Putamen (tissue), 1 donor: Measurements from ENCODE around the gene SSBP3.
A peak's percentile ranks its signal among the peaks of the same experiment; 100 is the strongest.
"Not testable (repeated sequence)": the region's sequence is repeated elsewhere in the genome, so short reads cannot be mapped to it uniquely, and the experiment has no call there.

ENCODE experiments used
- DNase-seq: peaks from one replicate; pipeline ENCODE4 v3.0.0-alpha.2; 2016; ENCODE audit warnings: low spot score

Gene SSBP3

DNA sequence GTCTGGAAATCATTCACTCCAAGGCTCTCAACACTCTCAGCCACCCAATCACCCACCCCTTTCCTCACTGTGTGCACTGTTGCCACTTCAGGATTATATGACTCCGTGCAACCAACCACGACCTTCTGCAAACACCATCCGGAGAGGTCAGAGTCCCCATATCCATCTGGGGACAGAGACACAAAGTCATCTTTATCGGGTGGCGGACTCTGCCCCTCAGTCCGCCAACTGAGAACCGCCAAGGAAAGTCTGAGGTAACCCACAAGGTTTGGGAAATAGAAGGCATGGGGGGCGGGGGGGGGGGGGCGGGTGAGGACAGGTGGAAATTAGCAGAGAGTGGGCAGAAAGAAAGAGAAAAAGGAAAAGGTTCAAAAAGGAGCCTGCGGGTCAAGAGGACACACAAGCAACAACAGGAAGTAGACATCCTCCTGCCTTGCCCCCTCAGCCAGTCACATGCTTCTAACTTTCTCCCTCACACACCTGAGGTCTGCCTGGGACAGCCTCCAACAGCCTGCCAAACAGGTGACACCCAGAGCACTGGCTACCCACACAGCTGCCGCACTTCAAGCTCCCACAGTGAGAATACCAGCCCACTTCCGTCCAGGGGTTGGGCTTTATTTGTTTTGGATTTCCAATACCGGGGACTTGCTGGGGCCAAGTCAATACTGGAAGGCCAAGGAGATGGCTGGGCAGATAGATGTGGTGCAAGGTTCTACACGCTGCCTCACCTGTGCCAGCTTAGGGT, 58.1 kb downstream of the SSBP3 start:
- DNase-seq: no peak

DNA sequence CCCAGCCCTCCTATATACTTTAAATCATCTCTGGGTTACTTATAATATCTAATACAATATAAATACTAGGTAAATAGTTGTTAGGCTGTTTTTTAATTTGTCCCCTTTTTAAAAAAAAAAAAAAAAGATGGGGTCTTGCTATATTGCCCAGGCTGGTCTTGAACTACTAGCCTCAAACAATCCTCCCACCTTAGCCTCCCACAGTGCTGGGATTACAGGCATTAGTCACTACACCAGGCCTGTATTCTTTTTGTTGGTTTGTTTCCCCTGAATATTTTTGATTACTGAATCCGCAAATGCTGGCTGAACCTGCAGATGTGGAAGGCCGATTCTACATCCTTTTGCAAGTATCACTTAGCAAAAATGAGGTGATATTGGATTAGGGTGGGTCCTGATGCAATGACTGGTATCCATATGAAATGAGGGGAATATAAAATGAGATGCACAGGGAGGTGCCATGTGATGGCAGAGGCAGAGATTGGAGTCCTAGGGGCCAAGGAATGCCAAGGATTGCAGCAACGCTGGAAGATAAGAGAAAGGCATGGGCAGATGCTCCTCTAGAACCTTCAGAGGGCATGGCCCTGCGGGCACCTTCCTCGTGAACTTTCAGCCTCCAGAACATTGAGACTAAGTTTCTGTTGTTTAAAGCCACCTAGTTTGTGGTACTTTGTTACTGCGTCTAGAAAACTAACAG, 58.8 kb downstream of the SSBP3 start:
- DNase-seq: no peak

DNA sequence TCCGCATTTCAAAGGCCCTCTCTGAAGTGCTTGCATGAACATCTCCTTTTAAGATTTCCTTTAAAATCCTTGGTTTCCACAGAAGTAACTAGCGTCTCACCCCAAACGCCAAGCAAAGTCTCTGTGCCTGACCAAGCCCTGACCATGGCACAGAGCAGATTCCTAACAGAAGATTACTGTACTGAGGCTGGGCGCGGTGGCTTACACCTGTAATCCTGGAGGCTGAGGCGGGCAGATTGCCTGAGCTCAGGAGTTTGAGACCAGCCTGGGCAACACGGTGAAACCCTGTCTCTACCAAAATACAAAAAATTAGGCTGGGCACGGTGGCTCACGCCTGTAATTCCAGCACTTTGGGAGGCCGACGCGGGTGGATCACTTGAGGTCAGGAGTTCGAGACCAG, 60.6 kb downstream of the SSBP3 start:
- not testable (repeated sequence) for DNase-seq

DNA sequence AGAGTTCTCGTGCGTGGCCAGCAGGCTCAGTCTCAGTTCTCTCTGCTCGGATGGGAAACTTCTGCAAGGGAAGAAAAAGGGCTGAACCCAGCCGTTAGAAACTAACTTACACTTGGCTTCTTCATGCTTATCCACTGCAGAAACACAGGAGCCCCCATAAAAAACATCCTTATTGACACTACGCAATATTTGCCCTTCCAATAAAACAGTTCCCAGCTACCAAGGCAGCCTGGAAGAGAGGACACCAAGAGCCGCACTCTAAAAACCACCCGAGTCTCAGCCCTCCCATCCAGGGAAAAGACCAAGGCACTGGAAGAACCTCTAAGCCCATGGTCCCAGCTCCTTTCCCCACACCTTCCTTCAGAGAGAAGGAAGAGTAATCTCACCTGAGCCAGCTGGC, 61.1 kb downstream of the SSBP3 start:
- no peak for DNase-seq

DNA sequence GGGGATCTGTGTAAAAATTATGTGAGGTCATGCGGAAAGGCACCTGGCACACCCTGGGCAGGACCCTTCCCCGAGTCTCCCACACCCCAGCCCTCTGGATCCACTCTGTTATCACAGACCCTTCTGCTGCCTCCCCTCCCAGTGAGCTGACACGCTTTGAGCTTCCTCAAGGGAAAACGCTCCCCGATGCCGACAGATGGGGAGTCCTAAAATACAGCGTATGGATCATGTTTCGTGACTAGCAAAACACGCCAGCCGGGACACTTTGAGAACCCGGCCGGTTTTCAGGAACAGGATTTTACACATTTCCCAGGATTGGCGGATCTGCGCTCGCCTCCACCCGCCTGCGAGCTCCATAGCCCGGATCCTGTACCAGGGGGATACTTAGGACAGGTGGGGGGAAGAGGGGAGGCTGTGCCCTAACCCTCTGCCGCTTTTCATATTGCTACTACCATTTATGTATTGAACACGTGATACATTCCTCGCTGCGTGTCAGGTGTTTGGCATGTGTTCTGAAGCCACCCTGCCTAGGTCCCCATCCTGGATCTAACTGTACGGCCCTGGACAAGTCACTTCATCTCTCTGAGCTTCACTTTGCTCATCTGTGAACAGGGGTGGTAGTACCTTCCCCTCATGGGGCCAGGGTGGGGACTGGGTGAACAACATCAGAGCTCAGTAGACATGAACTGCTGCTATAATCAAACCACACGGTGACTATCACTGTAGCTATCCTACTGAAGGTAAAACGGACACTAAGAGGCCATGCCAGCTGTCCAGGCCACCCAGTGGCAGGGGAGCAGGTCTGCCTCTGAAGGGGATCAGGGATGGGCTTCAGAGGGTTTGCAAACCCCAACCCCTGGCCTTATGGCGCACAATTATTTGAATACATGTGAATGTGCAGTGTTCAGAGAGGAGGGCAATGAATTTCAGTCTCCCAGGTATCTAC, 63.2 kb downstream of the SSBP3 start:
- no peak for DNase-seq

DNA sequence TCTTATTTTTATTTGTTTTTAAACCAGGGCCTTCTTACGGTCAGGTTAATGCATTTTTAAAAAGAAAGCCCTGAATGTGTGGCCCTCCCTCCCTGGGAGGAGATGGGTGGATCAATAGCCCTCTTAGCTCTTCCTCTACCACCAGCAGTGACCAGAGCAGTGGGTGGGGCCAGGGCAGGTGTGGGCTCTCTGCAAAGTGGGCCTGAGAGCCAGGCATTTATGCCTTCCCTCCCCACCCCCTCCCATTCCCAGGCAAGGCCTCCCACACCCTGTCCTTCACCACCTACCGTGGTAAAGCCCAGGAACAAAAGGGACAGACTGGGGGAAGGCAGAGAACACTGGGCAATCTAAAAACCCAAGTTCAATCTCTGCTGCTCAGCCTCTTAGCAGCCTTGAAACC, 63.9 kb downstream of the SSBP3 start:
- no peak for DNase-seq

DNA sequence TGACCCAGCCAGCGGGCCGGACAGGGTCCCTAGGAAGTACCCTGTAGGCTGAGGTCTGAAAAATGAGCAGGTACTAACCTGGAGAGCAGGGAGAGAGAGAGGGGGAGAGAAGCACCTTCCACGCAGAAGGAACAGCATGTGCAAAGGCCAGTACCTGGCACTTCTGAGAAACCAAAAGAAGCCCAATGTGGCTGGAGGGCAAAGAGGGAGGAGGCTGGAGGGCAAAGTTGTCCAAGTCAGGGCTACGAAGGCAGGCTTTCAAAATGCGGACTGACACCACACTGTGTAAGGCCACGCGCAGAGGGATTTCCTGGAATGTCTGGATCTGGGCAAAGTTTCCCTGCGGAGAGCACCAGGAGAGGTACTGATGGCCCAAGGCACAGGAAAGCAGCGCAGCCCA, 64.4 kb downstream of the SSBP3 start:
- DNase-seq: no peak

DNA sequence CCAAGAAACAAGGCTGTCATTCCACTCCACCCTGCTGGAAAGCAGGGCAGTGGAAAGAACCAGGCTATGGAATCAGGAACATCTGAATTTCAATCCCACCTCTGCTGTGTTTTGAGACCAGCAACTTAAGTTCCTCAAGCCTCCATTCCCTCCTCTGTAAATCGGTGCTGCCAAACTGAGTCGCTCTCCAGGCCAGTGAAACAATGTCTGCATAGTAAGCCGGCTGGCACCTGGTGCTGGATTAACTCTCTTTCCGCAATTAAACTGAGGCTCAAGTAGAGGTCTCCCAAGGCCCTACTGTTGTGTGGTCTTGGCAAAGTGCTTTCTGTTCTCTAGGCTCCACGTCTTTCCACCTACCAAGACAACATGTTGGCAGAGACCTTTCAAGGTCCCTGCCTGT, 65.3 kb downstream of the SSBP3 start:
- DNase-seq: no peak

DNA sequence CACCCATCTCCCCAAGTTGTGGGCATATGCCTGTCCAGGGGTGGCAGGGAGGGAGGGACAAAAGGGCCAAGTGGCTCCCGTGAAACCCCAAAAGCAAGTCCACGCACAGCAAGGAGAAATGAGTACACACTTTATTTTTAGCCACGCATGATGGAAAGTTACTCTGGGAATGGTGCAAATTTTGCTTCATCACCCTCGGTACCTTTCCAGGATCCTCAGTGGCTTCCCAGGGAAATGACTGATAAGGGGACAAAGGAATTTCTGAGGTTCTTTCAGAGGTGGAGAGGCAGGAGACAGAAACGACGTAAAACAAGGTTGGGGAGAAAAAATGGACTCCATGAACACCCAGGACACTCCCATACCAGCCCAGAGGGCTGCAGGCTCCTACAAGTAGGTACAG, 65.8 kb downstream of the SSBP3 start:
- no peak for DNase-seq

DNA sequence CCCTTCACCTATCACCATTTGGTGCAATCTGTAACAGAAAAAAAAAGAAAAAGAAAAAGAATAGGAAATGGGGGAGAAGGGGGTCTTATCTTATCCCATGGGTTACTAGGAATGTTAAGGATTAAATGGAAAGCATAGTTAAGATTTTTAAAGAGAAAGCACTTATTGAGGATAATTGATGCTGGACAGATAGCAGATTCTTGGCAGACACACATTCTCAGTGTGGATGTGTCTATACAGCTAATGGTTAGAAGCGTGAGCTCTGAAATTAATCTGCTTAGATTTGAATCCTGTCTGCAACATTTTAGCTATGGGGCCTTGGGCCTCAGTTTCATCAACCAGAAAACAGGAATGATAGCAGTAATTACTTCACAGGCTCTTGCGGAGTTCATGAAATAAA, 67.1 kb downstream of the SSBP3 start:
- no peak for DNase-seq

DNA sequence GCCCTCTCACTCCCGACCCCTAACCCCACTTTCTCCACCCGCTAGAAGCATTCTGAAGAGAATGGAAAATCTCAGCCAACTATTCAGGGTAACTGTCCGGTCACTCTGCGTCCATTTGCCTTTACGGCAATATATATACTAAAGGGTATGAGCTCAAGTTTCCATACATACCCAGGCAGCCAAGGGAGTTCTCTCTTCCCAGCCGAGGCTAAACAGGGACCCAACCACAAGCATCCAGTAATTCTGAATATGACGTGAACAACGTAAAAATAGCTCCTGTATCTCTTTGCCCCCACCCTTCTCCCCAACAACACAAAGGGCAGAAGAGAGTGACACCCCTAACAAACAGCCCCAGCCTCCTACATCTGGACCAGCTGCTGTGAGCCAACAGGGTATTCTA, 67.7 kb downstream of the SSBP3 start:
- DNase-seq: no peak

DNA sequence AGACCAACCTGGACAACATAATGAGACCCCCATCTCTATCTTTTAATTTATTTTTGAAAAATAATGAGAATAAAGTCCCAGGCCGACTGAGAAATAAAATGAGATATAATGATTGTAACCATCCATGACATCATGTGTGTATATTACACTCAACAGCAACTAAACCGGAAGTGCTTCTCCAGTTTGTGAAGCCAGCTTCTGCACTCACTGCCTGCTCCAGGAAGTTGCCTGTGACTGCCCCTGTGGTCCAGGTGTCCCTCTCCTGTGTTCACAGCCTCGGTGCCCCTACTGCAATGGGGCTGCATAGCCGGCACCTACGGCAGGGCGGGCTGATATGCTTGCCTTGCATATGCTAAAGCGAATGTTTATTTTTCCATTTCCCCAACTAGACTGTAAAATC, 68.3 kb downstream of the SSBP3 start:
- DNase-seq: no peak

DNA sequence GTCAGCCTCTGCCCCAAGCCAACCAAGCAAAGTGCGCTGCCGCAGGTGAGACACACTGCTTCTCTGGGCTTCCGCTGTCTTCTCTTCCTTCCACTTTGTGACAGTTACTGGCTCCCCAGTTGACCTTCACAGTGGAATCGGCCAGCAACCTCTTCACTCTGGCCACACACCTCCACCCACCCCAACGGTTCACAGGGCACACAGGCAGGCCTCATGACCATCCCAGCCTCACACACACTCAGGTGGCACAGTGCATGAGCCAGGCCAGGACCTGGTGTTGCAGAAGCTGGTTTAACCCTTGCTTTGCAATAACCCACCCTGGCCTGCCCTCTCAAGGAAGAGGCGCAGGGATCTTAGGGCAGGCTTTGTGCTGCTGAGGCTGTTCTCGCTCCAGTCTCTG, 69.2 kb downstream of the SSBP3 start:
- DNase-seq: no peak

DNA sequence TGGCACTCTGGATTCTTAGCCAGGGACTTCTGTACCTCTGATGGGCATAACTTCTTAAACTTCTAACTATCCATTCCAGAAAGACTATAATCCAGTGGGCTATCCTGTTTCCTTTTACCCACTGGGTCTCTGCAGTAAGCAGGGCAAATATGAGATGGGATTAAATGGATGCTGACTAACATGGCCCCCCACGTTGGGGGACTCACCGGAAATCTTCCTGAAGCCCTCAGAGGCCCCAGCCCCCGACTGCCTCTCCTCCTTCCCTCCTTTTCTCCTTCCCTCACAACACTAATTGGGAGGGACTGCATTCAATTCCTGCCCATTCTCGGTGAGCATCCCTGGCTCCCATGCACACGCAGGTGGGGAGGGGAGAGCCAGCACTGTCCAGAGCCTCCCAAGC, 70.1 kb downstream of the SSBP3 start:
- DNase-seq: no peak

DNA sequence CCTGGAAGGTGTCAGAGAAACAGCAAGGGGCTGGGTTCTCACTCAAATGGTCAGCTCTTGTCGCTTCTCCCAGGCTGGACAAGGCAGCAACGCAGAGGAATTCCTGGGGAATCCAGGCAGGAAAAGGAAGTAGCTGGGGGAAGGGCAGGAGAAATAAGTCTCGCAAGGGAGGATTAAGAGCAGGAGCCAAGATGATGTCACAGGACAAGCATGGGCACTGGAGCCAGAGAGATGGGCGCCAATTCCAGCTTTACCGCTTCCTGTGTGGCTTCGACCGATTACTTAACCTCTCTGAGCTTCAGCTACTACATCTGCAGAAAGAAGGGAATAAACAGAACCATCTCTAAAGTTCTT, 70.5 kb downstream of the SSBP3 start:
- DNase-seq: no peak

DNA sequence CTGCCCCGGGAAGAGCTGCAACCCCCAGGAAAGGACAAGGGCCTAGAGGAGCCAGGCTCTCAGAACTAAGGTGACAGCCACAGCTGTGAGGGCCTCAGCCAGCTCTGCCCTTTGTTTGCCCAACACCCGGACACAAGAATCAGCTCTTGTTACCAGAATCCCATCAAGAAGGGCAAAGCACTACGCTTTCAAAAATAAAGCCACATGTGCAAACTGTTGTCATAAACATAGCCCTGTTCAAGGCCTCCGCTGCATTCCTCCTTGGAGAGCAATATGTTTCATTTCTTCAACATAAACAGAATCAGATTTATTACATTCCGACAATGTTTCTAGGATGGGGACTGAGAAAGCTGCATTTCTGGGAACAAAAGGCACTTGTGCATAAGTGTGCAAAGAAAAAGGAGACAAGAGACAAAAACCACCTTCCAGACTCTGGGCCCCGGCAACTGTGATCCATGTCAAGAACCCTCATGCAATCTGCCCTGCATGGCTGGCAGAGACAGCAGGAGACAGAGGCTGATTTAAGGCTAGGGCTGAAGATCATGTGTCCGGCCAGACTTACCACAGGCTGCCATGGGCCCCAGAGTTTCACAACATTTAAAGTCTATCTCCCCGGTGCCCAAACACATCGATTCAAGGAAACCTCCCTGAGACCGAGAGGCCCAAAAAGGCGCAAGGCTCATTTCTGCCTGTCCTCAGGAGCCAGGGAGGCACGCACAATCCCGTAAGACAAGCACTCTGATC, 71.0 kb downstream of the SSBP3 start:
- no peak for DNase-seq

DNA sequence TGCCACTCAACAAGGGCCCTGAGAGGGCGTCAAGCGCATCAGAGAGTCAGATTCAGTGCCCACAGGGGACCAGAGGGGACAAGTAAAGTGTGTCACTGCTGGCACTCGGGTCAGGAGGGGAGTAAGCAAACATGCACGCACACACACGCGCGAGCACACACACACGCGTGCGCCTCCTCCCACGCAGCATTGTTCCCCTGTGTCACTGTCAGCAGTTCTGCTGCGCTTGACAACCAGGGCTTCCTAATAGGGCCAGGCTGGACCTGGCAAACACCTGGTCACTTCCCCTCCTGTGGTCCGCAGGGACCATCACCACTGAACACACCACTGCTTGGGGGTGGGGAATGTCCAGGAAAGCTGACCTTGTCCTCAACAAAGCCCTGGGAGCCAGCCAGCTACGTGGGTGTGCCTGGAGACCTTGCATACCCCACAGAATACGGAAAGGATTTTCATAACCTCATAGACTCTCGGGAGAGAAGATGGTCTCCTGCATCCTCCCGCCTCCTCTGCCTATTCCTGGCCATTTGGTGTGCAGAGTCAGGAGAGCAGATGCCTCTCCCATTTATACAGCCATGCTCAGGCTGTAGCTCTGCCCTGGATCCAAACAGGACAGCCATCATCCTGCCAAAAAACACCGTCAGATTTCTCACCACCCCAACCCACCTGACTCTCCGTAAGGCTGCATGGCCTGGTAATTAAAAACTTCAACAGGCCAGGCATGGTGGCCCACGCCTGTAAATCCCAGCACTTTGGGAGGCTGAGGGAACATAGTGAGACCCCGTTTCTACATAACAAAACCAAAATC, 73.2 kb downstream of the SSBP3 start:
- no peak for DNase-seq

DNA sequence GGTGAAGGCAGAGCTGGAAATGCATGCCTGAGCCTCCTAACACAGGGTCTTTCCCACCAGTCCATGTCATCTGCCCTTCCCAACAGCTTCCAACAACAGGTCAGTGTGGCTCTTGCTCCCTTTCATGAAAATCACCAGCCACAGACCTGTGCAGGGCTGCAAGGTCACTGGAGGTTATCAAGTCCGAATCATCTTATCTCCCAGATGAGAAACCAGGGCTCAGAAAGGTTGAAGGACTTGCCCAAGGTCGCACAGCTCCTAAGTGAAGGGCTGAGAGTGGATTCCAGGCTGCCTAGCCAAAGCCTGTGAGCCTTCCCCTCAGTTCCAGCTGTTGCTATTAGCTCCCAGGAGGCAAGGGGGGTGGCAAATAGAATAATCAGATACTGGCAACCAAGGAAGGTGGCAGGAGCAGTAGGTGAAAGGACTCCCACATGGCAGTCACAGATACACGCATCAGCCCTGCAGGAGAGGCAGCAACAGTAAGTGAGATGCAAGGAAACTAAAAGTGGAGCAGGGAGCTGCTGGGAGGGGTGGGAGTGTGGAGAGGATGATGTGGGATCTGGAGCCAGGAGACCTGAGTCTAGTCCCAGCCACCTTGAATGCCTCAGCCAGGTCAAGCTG, 74.2 kb downstream of the SSBP3 start:
- peak; percentile 72 for DNase-seq

DNA sequence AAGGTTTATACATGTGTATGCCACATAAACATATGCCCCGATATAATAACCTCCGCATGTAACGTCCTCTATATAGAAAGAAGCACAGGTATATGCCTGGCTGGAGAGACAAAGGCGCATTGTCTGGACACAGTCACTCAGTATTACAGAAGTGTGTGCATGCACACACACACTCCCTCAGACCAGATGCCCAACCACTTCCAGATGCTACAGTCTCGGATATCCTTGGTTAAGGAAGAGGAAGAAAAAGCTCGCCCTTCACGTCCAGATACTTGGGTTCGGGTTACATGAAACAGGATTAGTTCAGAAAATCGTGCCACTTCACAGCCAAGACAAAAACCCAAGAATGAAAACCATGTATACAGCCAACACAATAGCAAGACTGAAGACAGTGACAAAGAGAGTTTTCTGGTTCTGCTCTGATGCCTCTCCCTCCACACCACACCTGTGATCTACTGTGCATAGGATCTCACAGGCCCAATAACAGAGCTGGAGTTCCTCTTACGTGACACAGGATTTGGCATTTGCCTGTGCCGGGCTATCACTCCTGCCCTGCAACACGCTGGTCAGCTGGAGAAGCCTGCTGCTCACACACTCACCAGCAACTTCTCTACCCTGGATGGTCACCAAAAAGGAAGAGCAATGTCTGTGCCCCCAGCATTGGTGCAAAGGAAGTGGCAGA, 75.0 kb downstream of the SSBP3 start:
- DNase-seq: no peak

DNA sequence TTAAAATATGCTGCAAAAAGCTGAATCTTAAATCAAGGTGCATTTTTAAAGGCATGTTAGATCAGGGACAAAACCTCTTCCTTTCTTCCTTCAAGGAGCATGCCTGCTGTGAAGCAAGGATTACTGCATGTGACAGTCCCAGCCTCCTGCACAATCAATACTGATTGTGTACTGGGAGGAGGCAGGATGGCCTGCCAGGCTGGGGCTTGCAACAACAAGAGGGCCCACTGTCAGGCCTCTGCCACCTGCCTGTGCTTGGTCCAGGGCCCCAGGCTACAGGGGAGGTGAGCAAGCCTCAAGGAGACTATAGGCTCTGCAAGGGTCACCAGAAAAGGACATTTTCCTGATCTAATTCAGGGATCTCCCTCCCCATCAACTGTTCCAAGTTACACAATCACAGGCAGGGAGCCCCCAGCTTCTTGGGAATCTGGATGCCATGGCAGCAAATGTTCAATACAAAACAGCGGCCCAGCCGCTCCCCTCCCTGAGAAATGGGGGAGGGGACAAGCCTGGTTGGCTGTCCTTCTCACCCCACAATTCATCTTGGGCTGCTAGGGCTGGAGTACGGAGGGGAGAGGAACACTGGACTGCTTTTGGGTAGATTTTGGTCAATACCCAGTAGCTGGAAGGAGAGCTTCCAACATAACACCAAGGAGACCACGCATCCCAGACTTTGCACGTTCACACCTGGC, 76.7 kb downstream of the SSBP3 start:
- no peak for DNase-seq
